CD4-positive, CD25-positive, alpha-beta regulatory T cell (primary cell): Measurements from ENCODE around the gene ABCA7. TPM values are rescaled to one million over a fixed set of nuclear protein-coding genes. Genes with fewer than 3 reads are reported as not detected.

ENCODE experiments used
- ATAC-seq, 2 donors: fragments of 150-1000 bp; cut with Tn5 transposase; one replicate each; pipeline ENCODE4 v1.10.0; 2021; ENCODE audit warnings: low read depth in 2 of 2, moderate number of reproducible peaks in 2 of 2, moderate library complexity in 1 of 2
- DNase-seq, 3 donors: peaks; one replicate each; pipeline versions ENCODE4 v3.0.0 to v3.0.0-alpha.2; 2012 to 2022; ENCODE audit warnings: mixed read lengths in 1 of 3
- H3K27ac ChIP-seq: one replicate; pipeline ENCODE4 v1.7.0; 2013; ENCODE audit warnings: mild to moderate bottlenecking, low read length; ENCODE audit not compliant: insufficient read depth, poor library complexity, severe bottlenecking
- H3K27me3 ChIP-seq: one replicate; pipeline ENCODE4 v1.7.0; 2013; ENCODE audit warnings: low read length; ENCODE audit not compliant: control insufficient read depth, insufficient read depth
- H3K36me3 ChIP-seq: one replicate; pipeline ENCODE4 v1.7.0; 2013; ENCODE audit warnings: mild to moderate bottlenecking, low read length, moderate library complexity; ENCODE audit not compliant: control insufficient read depth, insufficient read depth
- H3K4me1 ChIP-seq: 2 replicates; pipeline ENCODE4 v1.7.0; 2013; ENCODE audit warnings: mild to moderate bottlenecking, low read length; ENCODE audit not compliant: insufficient read depth, control insufficient read depth, poor library complexity, severe bottlenecking
- H3K4me3 ChIP-seq: one replicate; pipeline ENCODE4 v1.7.0; 2013; ENCODE audit warnings: low read depth, mild to moderate bottlenecking, low read length, moderate library complexity
- H3K9me3 ChIP-seq, 2 experiments: 1 replicate in 1 of 2; 2 replicates in 1 of 2; pipeline ENCODE4 v1.7.0; 2013; ENCODE audit warnings: low read length in 2 of 2, mild to moderate bottlenecking in 1 of 2, moderate library complexity in 1 of 2; ENCODE audit not compliant: control insufficient read depth in 2 of 2
- H3K27ac Mint-ChIP-seq, 3 donors: one replicate each; pipeline ENCODE4 v1.8.0; 2020 to 2022; ENCODE audit warnings: mild to moderate bottlenecking in 3 of 3, mixed read lengths in 3 of 3, moderate library complexity in 2 of 3
- H3K27me3 Mint-ChIP-seq: one replicate; pipeline ENCODE4 v1.8.0; 2022; ENCODE audit warnings: mild to moderate bottlenecking, mixed read lengths
- H3K36me3 Mint-ChIP-seq: one replicate; pipeline ENCODE4 v1.8.0; 2020; ENCODE audit warnings: mixed read lengths
- H3K4me1 Mint-ChIP-seq, 4 donors: one replicate each; pipeline ENCODE4 v1.8.0; 2020 to 2022; ENCODE audit warnings: mixed read lengths in 4 of 4, mild to moderate bottlenecking in 1 of 4
- H3K4me3 Mint-ChIP-seq, 4 donors: one replicate each; pipeline ENCODE4 v1.8.0; 2020 to 2022; ENCODE audit warnings: mild to moderate bottlenecking in 4 of 4, mixed read lengths in 4 of 4, moderate library complexity in 3 of 4
- H3K9me3 Mint-ChIP-seq, 7 donors: one replicate each; pipeline ENCODE4 v1.8.0; 2020 to 2022; ENCODE audit warnings: mixed read lengths in 7 of 7, mild to moderate bottlenecking in 3 of 7, moderate library complexity in 2 of 7
- polyA plus RNA-seq, 4 donors: library from polyadenylated mRNA; unstranded; fragments of 300-500 nt; fragmentation: Illumina TruSeq; gene quantifications; one replicate each; pipeline ENCODE4 v1.2.3, GENCODE V29; 2021
- total RNA-seq: library from RNA; stranded (reverse); gene quantifications from one replicate; pipeline ENCODE4 v1.2.3, GENCODE V29; 2022

Gene ABCA7
- total and polyA plus RNA-seq, 5 donors from 2014 or later: 3.4 to 161 (median 7.0) TPM

DNA sequence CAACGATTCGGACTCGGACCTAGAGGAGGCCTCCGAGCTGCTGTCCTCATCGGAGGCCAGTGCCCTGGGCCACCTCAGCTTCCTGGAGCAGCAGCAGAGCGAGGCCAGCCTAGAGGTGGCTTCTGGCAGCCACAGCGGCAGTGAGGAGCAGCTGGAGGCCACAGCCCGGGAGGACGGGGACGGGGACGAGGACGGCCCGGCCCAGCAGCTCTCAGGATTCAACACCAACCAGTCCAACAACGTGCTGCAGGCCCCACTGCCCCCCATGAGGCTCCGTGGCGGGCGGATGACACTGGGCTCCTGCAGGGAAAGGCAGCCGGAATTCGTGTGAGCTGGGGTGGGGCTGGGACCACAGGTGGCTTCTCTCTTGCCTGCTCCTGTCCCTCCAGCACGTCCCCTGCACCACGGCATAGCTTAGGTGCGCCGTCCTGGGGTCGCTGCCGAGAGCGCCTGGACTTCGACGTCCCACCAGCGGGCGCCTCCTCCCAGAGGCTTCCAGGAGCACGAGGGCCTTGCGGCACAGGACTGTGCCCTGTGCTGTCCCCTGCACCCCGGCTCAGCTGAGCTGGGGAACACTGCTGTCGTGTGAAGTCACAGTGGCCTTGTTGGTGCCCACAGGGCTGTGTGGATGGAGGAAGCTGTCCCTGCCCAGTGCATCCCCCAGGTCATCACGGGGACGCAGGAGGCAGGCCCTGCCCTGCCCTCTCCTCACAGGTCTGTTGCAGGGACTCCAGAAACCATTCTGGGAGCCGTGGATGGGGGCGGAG, 46.0 kb downstream of the ABCA7 start:
- Mint-ChIP-seq H3K4me3 (peak overlapping the region in 2 of 4 donors; percentile 47 to 84), H3K36me3 (peaks cover 19% of the 10 kb centered on the region), H3K9me3 (peaks cover 0 to 7% (median 0%) of the 10 kb centered on the region in 7 donors), H3K27me3 (no peaks in the 10 kb centered on the region), H3K27ac (peak overlapping the region in 1 of 3 donors; percentile 63), H3K4me1 (peaks cover 4 to 58% (median 16%) of the 10 kb centered on the region in 4 donors)
- Histone ChIP-seq H3K4me1 (peaks cover 67% of the 10 kb centered on the region), H3K27me3 (no peaks in the 10 kb centered on the region), H3K9me3 (no peaks in the 10 kb centered on the region), H3K27ac (peak overlapping the region; percentile 76), H3K36me3 (peaks cover 58% of the 10 kb centered on the region), H3K4me3 (no peak overlapping the region)
- DNase-seq: no peak
- no peak for ATAC-seq

DNA sequence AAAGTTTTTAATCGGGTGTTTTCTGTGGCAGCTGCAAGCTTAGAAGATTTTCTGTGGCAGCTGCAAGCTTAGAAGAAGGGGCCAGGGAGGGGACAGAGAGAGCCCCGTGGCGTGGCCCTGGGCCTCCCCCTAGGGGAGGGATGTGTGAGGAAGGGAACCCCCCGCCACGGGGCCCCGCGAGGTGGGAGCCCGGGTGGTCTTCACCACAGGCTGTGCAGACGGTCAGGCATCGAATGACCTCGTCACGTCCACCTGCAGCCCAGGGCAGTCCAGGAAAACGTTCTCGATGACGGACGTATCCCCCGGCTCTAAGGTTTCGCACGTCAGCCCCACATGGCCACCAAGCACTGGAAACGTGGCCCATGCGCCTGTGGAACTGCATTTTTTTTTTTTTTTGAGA, 46.7 kb downstream of the ABCA7 start:
- Histone ChIP-seq H3K4me3 (no peak overlapping the region), H3K9me3 (no peaks in the 10 kb centered on the region), H3K36me3 (peaks cover 51% of the 10 kb centered on the region), H3K27me3 (no peaks in the 10 kb centered on the region), H3K27ac (peak overlapping the region; percentile 76), H3K4me1 (peaks cover 60% of the 10 kb centered on the region)
- peaks cover 19% of the 10 kb centered on the region for H3K36me3 Mint-ChIP-seq
- H3K4me3 Mint-ChIP-seq: peak overlapping the region in 1 of 4 donors; percentile 47
- ATAC-seq (no peak), DNase-seq (no peak)
- H3K27ac Mint-ChIP-seq: peak overlapping the region in 1 of 3 donors; percentile 63
- no peaks in the 10 kb centered on the region for H3K27me3 Mint-ChIP-seq
- H3K4me1 Mint-ChIP-seq: peaks cover 4 to 56% (median 16%) of the 10 kb centered on the region in 4 donors
- peaks cover 0 to 6% (median 0%) of the 10 kb centered on the region in 7 donors for H3K9me3 Mint-ChIP-seq

DNA sequence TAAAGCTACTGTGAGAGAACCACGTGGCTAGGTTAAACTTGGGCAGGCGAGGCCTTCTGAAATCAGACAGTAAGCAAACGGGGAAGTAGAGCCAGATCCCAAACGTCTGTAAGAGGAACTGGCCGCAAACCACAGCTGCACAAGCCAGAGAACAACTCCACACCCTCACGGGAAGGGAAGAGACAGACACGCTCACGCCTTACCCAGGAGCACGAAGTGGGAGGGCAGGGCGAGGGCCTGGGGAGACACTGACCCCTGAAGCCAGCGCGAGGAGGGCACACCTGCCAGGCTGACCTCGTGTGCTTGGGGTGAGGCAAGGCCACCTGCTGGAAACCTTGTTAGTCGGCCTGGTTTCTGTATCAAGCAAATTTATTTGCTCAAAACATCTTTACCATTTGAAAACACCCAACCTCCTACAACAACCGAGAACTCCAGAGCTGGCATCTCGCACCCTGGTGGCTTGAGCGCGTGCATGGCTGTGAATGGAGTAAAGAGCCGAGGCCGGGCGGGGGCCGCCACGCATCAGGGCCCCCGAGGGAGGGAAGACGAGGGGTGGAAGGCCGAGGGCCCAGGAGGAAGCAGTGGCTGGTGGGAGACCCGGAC, 48.0 kb downstream of the ABCA7 start:
- Histone ChIP-seq H3K36me3 (peaks cover 42% of the 10 kb centered on the region), H3K4me1 (peaks cover 53% of the 10 kb centered on the region), H3K27ac (peak overlapping the region; percentile 76), H3K4me3 (no peak overlapping the region), H3K9me3 (no peaks in the 10 kb centered on the region), H3K27me3 (no peaks in the 10 kb centered on the region)
- Mint-ChIP-seq H3K36me3 (peaks cover 19% of the 10 kb centered on the region), H3K27me3 (no peaks in the 10 kb centered on the region), H3K4me1 (peaks cover 4 to 49% (median 14%) of the 10 kb centered on the region in 4 donors), H3K4me3 (peak overlapping the region; percentile 57 to 92 (median 80)), H3K27ac (peak overlapping the region; percentile 88 to 90 (median 89)), H3K9me3 (peaks cover 0 to 6% (median 0%) of the 10 kb centered on the region in 7 donors)
- peak in 2 of 3 donors; percentile 58 to 76 for DNase-seq
- peak; percentile 29 to 42 for ATAC-seq

DNA sequence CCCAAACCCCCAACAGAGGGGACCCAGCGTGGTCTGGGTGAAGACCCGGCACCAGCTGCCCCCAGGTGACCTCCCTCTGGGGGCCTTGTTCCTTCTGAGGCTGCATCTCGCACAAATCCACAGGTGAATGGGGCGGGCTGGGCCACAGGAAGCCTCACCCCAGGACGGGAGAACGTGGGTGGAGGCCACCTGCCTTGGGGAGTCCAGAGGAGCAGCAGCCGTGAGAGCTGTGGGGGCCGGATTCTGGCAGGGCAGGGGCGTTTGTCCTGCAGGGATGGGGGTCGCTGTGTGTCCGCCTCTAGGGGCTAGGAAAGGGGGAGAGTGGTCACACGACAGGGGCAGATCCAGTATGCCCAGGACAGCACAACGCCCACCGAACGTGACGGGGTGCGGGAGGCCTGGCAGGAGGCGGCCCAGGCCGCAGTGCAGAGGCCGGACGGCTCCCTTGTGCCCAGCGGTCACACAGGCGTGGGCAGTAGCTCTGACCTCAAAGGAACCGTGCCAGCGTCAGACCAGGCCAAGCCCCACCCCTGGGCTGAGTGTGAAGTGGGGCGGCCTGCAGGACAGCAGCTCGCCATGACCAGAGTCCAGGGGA, 48.6 kb downstream of the ABCA7 start:
- Histone ChIP-seq H3K9me3 (no peaks in the 10 kb centered on the region), H3K27ac (peak overlapping the region; percentile 76), H3K27me3 (no peaks in the 10 kb centered on the region), H3K4me1 (peaks cover 55% of the 10 kb centered on the region), H3K4me3 (no peak overlapping the region), H3K36me3 (peaks cover 36% of the 10 kb centered on the region)
- Mint-ChIP-seq H3K27ac (peak overlapping the region; percentile 88 to 94 (median 90)), H3K27me3 (no peaks in the 10 kb centered on the region), H3K36me3 (peaks cover 19% of the 10 kb centered on the region), H3K4me3 (peak overlapping the region; percentile 27 to 92 (median 49)), H3K4me1 (peaks cover 4 to 52% (median 17%) of the 10 kb centered on the region in 4 donors), H3K9me3 (peaks cover 0 to 5% (median 0%) of the 10 kb centered on the region in 7 donors)
- ATAC-seq: peak in 1 of 2 donors; percentile 19
- peak in 1 of 3 donors; percentile 58 for DNase-seq

DNA sequence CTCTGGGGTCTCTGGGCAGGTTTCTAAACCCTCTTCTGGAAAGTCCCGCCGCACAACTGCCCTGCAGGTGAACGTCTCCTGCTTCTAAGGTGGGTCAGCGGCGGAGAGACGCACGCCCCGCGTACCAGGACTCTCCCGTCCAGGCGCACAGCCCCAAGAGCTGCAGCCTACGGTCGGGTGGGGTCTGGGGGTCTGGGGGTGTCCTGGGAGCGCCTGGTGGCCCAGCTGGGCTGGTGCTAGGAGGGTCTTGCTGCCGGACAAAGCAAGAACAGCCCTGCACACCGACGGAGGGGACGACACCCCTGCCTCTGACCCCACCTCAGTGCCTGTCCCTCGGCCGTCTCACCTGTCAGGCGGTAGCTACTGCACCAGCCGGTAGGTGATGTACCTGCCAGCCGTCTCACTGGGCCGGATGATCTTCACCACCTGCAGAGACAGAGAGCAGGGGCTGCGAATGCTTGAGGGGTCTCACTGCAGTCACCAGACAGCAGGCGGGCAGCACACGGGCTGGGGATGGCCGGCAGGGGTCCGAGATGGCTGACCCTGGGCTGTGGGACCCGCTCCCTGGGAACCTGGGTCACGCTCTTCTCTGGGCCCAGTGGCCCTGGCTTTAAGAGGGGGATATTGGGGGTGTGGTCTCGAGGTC, 49.3 kb downstream of the ABCA7 start:
- Histone ChIP-seq H3K4me1 (peaks cover 62% of the 10 kb centered on the region), H3K4me3 (no peak overlapping the region), H3K27ac (peak overlapping the region; percentile 76), H3K36me3 (peaks cover 29% of the 10 kb centered on the region), H3K9me3 (no peaks in the 10 kb centered on the region), H3K27me3 (no peaks in the 10 kb centered on the region)
- H3K27me3 Mint-ChIP-seq: no peaks in the 10 kb centered on the region
- ATAC-seq: no peak
- peaks cover 0 to 2% (median 0%) of the 10 kb centered on the region in 7 donors for H3K9me3 Mint-ChIP-seq
- H3K27ac Mint-ChIP-seq: peak overlapping the region in 1 of 3 donors; percentile 94
- H3K4me3 Mint-ChIP-seq: no peak overlapping the region
- peaks cover 4 to 54% (median 19%) of the 10 kb centered on the region in 4 donors for H3K4me1 Mint-ChIP-seq
- DNase-seq: no peak
- H3K36me3 Mint-ChIP-seq: peaks cover 19% of the 10 kb centered on the region

DNA sequence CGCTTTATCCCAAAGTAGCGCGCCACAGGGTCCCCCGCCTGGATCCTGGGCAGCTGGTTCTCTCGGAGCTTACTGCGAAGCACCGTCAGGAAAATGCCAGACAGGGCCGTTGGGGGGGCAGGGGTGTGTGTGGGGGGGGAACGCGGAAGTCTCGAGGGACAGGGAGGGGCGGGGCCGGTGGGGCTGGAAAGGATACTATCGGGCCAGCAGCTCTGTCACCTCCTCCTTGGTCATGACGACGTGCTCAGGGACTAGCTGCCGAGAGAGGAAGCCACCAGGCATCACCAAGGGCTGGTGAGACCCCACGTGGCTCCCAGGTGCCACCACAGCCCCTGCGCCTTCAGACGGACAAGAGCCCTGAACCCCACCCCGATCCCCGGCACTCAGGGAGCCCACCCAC, 50.0 kb downstream of the ABCA7 start:
- Histone ChIP-seq H3K4me1 (peaks cover 67% of the 10 kb centered on the region), H3K4me3 (no peak overlapping the region), H3K9me3 (no peaks in the 10 kb centered on the region), H3K27me3 (no peaks in the 10 kb centered on the region), H3K36me3 (peaks cover 23% of the 10 kb centered on the region), H3K27ac (no peak overlapping the region)
- Mint-ChIP-seq H3K27ac (no peak overlapping the region), H3K9me3 (peaks cover 0 to 2% (median 0%) of the 10 kb centered on the region in 7 donors), H3K36me3 (peaks cover 14% of the 10 kb centered on the region), H3K4me1 (peaks cover 4 to 52% (median 18%) of the 10 kb centered on the region in 4 donors), H3K4me3 (no peak overlapping the region), H3K27me3 (no peaks in the 10 kb centered on the region)
- no peak for DNase-seq
- ATAC-seq: no peak
